Measurements from ENCODE around the gene GMEB2.

Gene GMEB2

DNA sequence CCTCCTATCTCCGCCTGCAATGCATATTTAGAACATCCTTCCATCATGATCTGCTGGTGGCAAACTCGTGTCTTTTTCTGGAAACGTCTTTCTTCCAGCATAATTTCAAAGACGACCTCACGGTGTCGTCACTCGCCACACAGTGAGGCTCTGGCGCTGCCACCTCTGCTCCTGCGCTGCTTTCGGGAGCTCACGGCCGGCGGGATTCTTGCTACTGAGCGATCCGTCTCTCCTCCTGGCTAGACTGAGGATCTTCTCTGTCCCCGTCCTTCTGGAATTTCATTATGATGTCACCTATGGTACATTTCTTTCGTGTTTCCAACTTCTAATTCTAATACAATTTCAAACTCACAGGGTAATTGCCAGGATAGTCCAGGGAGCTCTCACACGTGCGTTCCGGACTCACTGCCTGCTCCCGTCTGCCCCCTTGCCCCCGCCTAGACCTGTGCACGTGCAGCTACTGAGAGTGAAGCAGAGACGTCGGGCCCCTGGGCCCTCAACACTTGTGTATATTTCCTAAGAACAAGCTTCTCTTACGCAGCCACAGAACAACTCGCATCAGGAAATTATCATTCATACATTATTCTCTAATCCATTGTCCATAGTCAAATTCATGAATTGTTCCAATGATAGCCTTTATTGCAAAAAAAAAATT is 27.4 kb downstream of the GMEB2 start:
- H3K27me3 ChIP-seq (ENCODE audit: insufficient read depth, low read length), result no peaks in the 10 kb centered on the region
- no peaks in the 10 kb centered on the region for H3K4me1 ChIP-seq (ENCODE audit: insufficient read depth, low read length)
- H3K4me3 ChIP-seq (ENCODE audit: low read length), result no peak overlapping the region
- H3K9me3 ChIP-seq (ENCODE audit: insufficient read depth, low read depth, low read length), result no peaks in the 10 kb centered on the region
- H3K9ac ChIP-seq (ENCODE audit: low read depth, low read length), result no peak overlapping the region
- no peak overlapping the region for H3K27ac ChIP-seq (ENCODE audit: low read length)
- H3K36me3 ChIP-seq (ENCODE audit: insufficient read depth, low read depth, low read length), result peaks cover 36% of the 10 kb centered on the region

DNA sequence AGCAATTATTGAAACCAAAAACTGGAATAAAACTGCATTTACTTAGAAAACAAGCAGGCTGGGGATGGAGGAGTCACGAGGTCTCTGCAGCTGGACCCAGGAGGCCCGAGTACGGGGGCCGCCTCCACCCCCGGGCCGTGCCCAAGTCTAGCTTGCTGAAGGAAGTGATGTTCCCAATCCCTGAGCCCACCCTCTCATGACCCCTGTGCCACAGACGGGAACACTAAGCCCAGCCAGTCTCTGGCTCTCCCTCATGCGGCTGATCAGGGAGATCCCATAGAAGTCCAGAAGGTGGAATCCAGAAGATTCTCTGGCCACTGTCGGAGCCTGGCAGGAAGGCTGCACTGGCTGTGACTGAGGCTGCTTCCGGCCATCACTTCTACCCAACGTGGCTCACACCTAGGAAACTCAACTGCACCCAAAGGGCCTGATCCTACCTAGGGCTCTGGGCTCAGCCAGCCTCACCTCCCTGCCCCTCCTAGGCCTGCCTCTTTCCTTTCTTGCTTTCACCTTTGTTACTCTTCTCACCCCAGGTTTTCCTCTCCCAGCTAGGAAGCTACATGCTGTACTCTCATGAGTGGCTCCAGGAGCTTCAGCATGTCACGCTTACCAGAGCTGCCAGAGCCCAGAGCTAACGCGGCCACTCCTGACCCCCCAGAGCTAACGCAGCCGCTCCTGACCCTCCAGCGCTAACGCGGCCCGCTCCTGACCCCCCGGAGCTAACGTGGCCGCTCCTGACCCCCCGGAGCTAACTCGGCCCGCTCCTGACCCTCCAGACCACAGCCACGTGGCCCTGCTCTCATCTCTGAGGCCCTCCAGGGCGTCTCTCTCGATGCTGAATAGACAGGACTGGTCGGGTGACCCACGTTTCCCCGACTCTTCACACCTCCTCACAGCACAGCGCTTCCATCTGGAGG is 28.2 kb downstream of the GMEB2 start:
- Histone ChIP-seq H3K9me3 (ENCODE audit: insufficient read depth, low read depth, low read length) (no peaks in the 10 kb centered on the region), H3K9ac (ENCODE audit: low read depth, low read length) (no peak overlapping the region), H3K27me3 (ENCODE audit: insufficient read depth, low read length) (no peaks in the 10 kb centered on the region), H3K4me3 (ENCODE audit: low read length) (no peak overlapping the region), H3K4me1 (ENCODE audit: insufficient read depth, low read length) (no peaks in the 10 kb centered on the region), H3K27ac (ENCODE audit: low read length) (no peak overlapping the region), H3K36me3 (ENCODE audit: insufficient read depth, low read depth, low read length) (peaks cover 36% of the 10 kb centered on the region)

DNA sequence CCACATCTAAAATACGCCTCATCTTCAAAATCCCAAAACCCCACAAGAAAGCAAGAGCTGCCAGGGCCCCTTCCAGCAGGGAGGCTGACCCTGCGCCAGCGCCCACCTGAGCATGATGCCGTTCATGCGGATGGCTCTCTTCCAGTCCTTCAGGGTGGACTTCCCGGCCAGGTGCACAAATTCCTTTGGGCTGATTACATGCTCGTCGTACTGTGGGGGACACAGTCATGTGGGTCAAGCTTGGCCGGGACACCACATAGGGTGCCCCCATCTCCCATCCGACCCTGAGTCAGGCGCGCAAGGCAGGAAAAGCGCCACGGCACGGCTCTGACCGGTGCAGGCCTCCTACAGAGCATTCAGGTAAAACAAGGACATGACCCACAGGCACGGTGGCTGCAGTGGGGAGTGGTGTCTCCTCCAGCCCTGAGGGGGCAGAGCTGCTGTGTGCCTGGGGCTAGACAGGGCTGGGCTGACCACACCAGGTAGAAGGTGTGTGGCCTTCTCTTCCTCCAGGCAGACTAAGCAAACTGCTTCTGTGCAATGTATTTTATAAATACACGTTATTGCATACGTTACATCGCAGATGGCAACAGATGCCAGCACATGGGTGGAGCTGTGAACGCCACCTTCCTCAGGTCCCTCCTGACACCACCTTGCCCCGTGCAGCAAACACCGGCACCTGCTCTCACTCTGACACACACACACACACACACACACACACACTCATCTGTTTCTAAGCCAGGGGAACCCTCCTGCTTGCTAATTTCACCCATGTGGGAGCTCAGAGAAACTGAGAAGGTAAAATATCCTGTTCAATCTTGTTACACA is 29.0 kb downstream of the GMEB2 start:
- peaks cover 32% of the 10 kb centered on the region for H3K36me3 ChIP-seq (ENCODE audit: insufficient read depth, low read depth, low read length)
- H3K27me3 ChIP-seq (ENCODE audit: insufficient read depth, low read length), result no peaks in the 10 kb centered on the region
- no peak overlapping the region for H3K9ac ChIP-seq (ENCODE audit: low read depth, low read length)
- H3K9me3 ChIP-seq (ENCODE audit: insufficient read depth, low read depth, low read length), result no peaks in the 10 kb centered on the region
- H3K27ac ChIP-seq (ENCODE audit: low read length), result no peak overlapping the region
- no peaks in the 10 kb centered on the region for H3K4me1 ChIP-seq (ENCODE audit: insufficient read depth, low read length)
- no peak overlapping the region for H3K4me3 ChIP-seq (ENCODE audit: low read length)

DNA sequence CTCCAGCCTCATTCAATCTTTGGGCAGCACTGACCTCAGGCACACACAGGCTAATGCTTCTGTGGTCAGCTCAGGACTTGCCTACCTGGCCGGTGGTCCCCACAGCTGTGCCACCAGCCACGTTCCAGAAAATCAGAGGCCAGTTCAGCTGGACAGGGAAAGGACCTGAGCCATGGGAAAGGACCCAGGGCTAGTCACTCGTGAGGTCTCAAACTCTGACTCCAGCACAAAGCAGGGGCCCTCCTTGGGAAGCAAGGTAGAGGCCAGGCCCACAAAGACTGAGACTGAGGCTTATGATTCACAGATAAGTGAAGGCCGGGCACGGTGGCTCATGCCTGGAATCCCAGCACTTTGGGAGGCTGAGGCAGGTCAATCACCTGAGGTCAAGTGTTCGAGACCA is 30.5 kb downstream of the GMEB2 start:
- Histone ChIP-seq H3K27ac (ENCODE audit: low read length) (no peak overlapping the region), H3K4me3 (ENCODE audit: low read length) (no peak overlapping the region), H3K27me3 (ENCODE audit: insufficient read depth, low read length) (no peaks in the 10 kb centered on the region), H3K36me3 (ENCODE audit: insufficient read depth, low read depth, low read length) (peaks cover 35% of the 10 kb centered on the region), H3K9me3 (ENCODE audit: insufficient read depth, low read depth, low read length) (no peaks in the 10 kb centered on the region), H3K4me1 (ENCODE audit: insufficient read depth, low read length) (no peaks in the 10 kb centered on the region), H3K9ac (ENCODE audit: low read depth, low read length) (no peak overlapping the region)

DNA sequence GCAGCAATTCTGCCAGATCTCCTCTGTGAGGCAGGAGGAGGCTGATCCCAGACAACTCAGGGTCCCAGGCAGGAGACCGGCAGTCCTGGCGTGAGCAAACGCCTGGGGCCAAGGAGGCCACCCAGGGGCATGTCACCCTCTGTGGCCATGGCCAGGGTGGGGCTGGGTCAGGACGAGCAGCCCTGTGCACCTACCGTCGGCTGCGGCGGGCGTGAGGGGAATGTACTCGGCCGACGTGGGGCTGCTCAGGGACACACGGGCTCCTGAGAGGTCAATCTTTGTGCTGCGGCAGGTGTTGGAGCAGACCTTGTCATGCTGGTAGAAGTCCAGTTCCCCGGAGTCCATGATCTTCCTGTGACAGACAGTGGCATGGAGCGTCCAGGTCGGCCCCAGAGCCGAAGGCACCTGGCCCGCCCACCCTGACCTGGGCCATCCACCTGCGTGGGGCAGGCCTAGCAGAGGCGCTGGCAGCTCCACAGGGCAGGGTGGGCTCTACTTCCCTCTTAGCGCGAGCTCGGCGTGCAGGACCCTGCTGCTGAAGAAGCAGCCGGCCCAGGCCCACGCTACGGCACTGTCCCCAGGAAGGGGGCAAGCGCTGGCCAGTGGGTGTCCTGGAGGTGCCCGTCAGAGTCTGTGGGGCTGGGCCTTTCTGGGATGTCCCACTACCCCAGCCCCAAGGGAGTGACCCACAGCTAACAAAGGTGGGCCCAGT is 31.3 kb downstream of the GMEB2 start:
- H3K9me3 ChIP-seq (ENCODE audit: insufficient read depth, low read depth, low read length), result no peaks in the 10 kb centered on the region
- no peak overlapping the region for H3K4me3 ChIP-seq (ENCODE audit: low read length)
- peaks cover 31% of the 10 kb centered on the region for H3K36me3 ChIP-seq (ENCODE audit: insufficient read depth, low read depth, low read length)
- H3K27ac ChIP-seq (ENCODE audit: low read length), result no peak overlapping the region
- no peaks in the 10 kb centered on the region for H3K27me3 ChIP-seq (ENCODE audit: insufficient read depth, low read length)
- H3K4me1 ChIP-seq (ENCODE audit: insufficient read depth, low read length), result no peaks in the 10 kb centered on the region
- H3K9ac ChIP-seq (ENCODE audit: low read depth, low read length), result no peak overlapping the region

DNA sequence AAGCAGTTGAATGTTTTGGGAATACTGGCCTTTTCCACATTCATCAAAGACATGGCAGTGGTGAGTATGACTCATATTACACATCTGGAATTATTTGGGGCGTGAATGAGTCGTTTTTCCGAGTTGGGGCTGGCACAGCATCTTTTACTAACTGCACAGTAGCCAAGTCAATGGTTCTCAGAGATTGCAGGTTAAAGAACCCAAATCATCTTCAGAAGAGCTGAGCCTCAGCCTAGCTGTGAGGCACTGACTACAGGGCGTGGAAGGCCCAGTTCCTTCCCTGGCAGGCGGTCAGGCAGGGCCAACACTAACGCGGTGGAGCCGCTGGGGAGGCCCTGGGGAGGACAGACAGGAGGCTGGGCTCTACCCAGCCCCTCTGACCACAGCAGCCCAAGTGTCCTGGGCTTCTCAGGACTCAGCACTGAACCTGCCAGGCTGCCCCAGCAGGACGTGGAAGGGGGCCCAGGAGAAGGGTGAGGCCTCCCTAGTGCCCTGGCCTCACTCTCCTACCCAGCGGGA is 32.8 kb downstream of the GMEB2 start:
- no peak overlapping the region for H3K27ac ChIP-seq (ENCODE audit: low read length)

DNA sequence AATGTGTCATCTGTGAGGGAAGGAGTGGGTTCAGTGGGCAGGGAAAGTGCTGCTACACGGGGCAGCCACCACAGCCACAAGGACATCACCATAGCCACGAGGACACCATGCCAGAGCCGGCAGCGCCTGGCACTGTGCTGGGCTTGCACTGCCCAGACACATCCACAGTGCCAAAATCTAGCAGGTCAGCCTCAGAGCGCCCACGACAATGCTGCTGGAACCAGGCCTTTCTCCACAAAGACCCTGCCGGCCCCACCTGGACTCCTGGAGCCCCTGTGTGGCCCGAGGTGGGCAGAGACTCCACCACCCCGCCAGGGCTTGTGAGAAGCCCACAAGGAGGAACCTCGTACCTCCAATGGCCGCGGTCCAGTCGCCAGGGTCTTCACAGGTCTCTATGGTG is 34.2 kb downstream of the GMEB2 start:
- H3K4me3 ChIP-seq (ENCODE audit: low read length), result no peak overlapping the region
- H3K9ac ChIP-seq (ENCODE audit: low read depth, low read length), result no peak overlapping the region
- H3K27me3 ChIP-seq (ENCODE audit: insufficient read depth, low read length), result no peaks in the 10 kb centered on the region
- no peak overlapping the region for H3K27ac ChIP-seq (ENCODE audit: low read length)
- H3K9me3 ChIP-seq (ENCODE audit: insufficient read depth, low read depth, low read length), result no peaks in the 10 kb centered on the region
- peaks cover 22% of the 10 kb centered on the region for H3K36me3 ChIP-seq (ENCODE audit: insufficient read depth, low read depth, low read length)
- no peaks in the 10 kb centered on the region for H3K4me1 ChIP-seq (ENCODE audit: insufficient read depth, low read length)

More for the DNA sequence above, 32.8 kb downstream of the GMEB2 start:
- Histone ChIP-seq H3K27me3 (ENCODE audit: insufficient read depth, low read length) (no peaks in the 10 kb centered on the region), H3K9me3 (ENCODE audit: insufficient read depth, low read depth, low read length) (no peaks in the 10 kb centered on the region), H3K4me3 (ENCODE audit: low read length) (no peak overlapping the region), H3K9ac (ENCODE audit: low read depth, low read length) (no peak overlapping the region), H3K36me3 (ENCODE audit: insufficient read depth, low read depth, low read length) (peaks cover 31% of the 10 kb centered on the region), H3K4me1 (ENCODE audit: insufficient read depth, low read length) (no peaks in the 10 kb centered on the region)

DNA sequence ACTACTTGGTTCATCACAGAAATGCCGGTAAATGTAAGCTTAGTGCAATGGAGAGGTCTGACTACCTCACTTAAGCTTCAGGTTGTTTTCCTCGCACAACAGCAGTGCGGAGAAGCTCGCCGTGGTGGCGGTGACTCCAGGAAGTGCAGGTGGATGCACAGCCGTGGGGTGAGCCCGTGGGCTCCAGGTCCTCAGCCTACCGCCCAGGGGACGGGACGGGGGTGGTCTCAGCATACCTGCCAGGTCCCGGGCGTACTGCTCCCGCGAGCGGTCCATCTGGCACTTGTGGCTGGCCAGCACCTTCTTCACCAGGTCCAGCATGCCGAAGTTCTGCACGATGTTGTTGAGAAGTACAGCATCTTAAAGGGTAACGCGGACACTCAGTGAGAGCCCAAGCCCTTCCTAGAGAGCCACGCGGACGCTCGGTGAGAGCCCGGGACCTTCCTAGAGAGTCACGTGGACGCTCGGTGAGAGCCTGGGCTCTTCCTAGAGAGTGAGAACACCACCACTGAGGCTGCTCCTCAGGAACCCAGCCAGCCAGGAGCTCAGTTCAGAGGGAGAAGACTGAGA is 35.0 kb downstream of the GMEB2 start:
- Histone ChIP-seq H3K4me3 (ENCODE audit: low read length) (no peak overlapping the region), H3K27me3 (ENCODE audit: insufficient read depth, low read length) (no peaks in the 10 kb centered on the region), H3K27ac (ENCODE audit: low read length) (no peak overlapping the region), H3K4me1 (ENCODE audit: insufficient read depth, low read length) (no peaks in the 10 kb centered on the region), H3K36me3 (ENCODE audit: insufficient read depth, low read depth, low read length) (peaks cover 18% of the 10 kb centered on the region), H3K9ac (ENCODE audit: low read depth, low read length) (no peak overlapping the region), H3K9me3 (ENCODE audit: insufficient read depth, low read depth, low read length) (no peaks in the 10 kb centered on the region)

DNA sequence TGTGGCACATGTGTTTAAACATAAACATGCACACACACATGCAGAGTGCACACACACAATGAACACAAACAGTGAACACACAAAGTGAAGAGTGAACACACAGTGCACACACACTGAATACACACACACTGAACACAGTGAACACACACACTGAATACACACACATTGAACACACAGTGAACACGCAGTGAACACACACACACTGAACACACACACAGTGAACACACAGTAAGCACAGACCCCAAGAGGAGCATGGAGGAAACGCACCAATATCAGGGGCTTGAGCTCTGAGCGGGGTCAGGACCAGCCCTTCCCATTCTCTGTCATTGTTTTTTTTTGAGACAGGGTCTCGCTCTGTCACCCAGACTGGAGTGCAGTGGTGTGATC is 35.8 kb downstream of the GMEB2 start:
- no peak overlapping the region for H3K9ac ChIP-seq (ENCODE audit: low read depth, low read length)
- no peaks in the 10 kb centered on the region for H3K27me3 ChIP-seq (ENCODE audit: insufficient read depth, low read length)
- H3K4me1 ChIP-seq (ENCODE audit: insufficient read depth, low read length), result no peaks in the 10 kb centered on the region
- no peaks in the 10 kb centered on the region for H3K9me3 ChIP-seq (ENCODE audit: insufficient read depth, low read depth, low read length)
- peaks cover 18% of the 10 kb centered on the region for H3K36me3 ChIP-seq (ENCODE audit: insufficient read depth, low read depth, low read length)
- H3K27ac ChIP-seq (ENCODE audit: low read length), result no peak overlapping the region
- no peak overlapping the region for H3K4me3 ChIP-seq (ENCODE audit: low read length)

DNA sequence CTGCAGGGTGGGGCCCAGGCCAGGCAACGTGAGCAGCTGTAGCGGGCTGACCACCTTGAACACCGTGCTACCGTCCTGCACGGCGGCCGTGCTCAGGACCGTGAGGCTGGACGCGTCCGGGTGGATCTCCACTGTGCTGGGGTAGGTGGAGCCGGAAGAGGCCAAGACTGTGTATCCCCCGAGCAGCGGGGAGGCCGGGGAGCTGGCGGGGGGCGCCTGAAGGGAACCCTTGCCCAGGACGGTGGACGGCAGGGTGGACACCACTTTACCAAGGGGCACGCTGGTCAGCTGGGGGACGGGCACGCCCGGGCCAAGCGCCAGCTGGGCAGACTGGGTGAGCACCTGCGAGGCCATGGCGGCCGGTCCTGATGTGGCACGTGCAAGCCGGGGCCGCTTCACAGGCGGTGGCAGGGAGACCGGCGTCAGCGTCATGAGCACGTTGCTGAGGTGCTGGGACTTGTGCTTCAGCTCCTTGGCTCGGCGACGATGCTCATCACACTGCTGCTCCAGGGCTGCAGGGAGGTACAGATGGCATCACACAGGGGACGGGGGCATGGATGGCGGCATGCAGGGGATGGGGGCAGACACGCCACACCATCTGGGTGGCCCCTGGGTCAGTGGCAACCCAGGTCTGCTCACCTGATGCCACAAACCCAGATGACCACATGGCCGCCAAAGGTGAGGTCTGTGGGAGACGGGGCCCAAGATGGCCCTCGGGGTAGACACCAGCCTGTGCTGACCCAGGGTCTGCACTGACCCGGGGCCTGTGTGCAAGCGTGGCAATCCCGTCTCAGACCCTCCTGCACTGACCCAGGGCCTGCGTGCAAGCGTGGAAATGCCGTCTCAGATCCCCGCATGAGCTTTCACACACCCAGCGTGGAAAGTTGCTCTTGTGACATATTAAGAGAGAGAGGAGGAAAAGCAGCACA is 36.4 kb downstream of the GMEB2 start:
- H3K36me3 ChIP-seq (ENCODE audit: insufficient read depth, low read depth, low read length), result peaks cover 18% of the 10 kb centered on the region

More for the DNA sequence above, 36.4 kb downstream of the GMEB2 start:
- Histone ChIP-seq H3K9ac (ENCODE audit: low read depth, low read length) (no peak overlapping the region), H3K27me3 (ENCODE audit: insufficient read depth, low read length) (no peaks in the 10 kb centered on the region), H3K4me1 (ENCODE audit: insufficient read depth, low read length) (no peaks in the 10 kb centered on the region), H3K4me3 (ENCODE audit: low read length) (no peak overlapping the region), H3K9me3 (ENCODE audit: insufficient read depth, low read depth, low read length) (no peaks in the 10 kb centered on the region), H3K27ac (ENCODE audit: low read length) (no peak overlapping the region)
